GM12878 (cell line): Measurements from ENCODE around the gene ISL1. TPM values are rescaled to one million over a fixed set of nuclear protein-coding genes. Genes with fewer than 3 reads are reported as not detected.

Source experiments
- ATAC-seq: fragments of 200-7000 bp; cut with Tn5 transposase; 3 replicates; pipeline ENCODE4 v1.9.1; 2020; ENCODE audit warnings: mild to moderate bottlenecking, moderate library complexity
- BruUV-seq: library from RNA; stranded (reverse); fragments of 400-500 nt; replicated peaks from 2 replicates; lab custom pipeline; 2021; lab: Mats Ljungman, UMichigan
- CTCF ChIA-PET: fragments of 300-600 bp; sonication (Branson Sonifier 250); formaldehyde crosslinking; extraction: SDS; loops from one replicate; lab custom pipeline; 2021; ENCODE audit warnings: inconsistent platforms; lab: Yijun Ruan, JAX
- POLR2A ChIA-PET: fragments of 350-600 bp; formaldehyde crosslinking; extraction: SDS; loops from one replicate; lab custom pipeline; 2021; ENCODE audit warnings: inconsistent platforms; lab: Charles Lee
- RAD21 ChIA-PET: fragments of 300-600 bp; sonication (Branson Sonifier 250); formaldehyde crosslinking; loops from one replicate; lab custom pipeline; 2023; ENCODE audit warnings: antibody characterized with exemption; ENCODE audit not compliant: unreplicated experiment; lab: Charles Lee
- SMC1A ChIA-PET: fragments of 300-600 bp; sonication (Branson Sonifier 250); formaldehyde crosslinking; loops from one replicate; lab custom pipeline; 2023; ENCODE audit not compliant: unreplicated experiment, uncharacterized antibody; lab: Charles Lee
- DNase-seq: peaks from one replicate; pipeline ENCODE4 v3.0.0-alpha.2; 2011; ENCODE audit warnings: low read depth, low spot score
- FAIRE-seq: peaks from 3 replicates; lab custom pipeline; 2011; peaks lifted over from hg19 to GRCh38; lab: Jason Lieb, UNC
- H2AFZ ChIP-seq: 2 replicates; pipeline ENCODE4 v1.6.0; 2011; ENCODE audit warnings: low read depth, low read length, control low read depth; ENCODE audit not compliant: control insufficient read depth
- H3K27ac ChIP-seq: 2 replicates; pipeline ENCODE4 v1.5.1; 2011; ENCODE audit warnings: control low read depth; ENCODE audit not compliant: control insufficient read depth, insufficient read depth
- H3K27me3 ChIP-seq, 2 experiments: replicated peaks in 1 of 2; 2 replicates each; pipeline versions ENCODE4 v1.6.0 to v1.6.1; 2011; ENCODE audit warnings: low read length in 1 of 2; ENCODE audit not compliant: control insufficient read depth in 2 of 2, insufficient read depth in 2 of 2
- H3K36me3 ChIP-seq, 2 experiments: 2 replicates each; pipeline ENCODE4 v1.5.1; 2011; ENCODE audit warnings: low read length in 1 of 2; ENCODE audit not compliant: control insufficient read depth in 2 of 2, insufficient read depth in 2 of 2
- H3K4me1 ChIP-seq: 2 replicates; pipeline ENCODE4 v1.6.1; 2011; ENCODE audit warnings: mild to moderate bottlenecking, low read length, moderate library complexity, mixed read lengths; ENCODE audit not compliant: control insufficient read depth, insufficient read depth
- H3K4me2 ChIP-seq: 2 replicates; pipeline ENCODE4 v1.6.0; 2011; ENCODE audit warnings: control low read depth; ENCODE audit not compliant: control insufficient read depth, insufficient read depth
- H3K4me3 ChIP-seq: fragments of 200-600 bp; sonication (generic); 2 replicates; pipeline ENCODE4 v1.5.1; 2016
- H3K79me2 ChIP-seq: 2 replicates; pipeline ENCODE4 v1.6.0; 2011; ENCODE audit warnings: low read length; ENCODE audit not compliant: control insufficient read depth, insufficient read depth
- H3K9ac ChIP-seq: 2 replicates; pipeline ENCODE4 v1.8.0; 2011; ENCODE audit warnings: low read length, control low read depth, mixed read lengths; ENCODE audit not compliant: control insufficient read depth, insufficient read depth
- H3K9me3 ChIP-seq: replicated peaks from 3 replicates; pipeline ENCODE4 v1.5.1; 2011; ENCODE audit warnings: mild to moderate bottlenecking, low read length; ENCODE audit not compliant: control insufficient read depth, insufficient read depth
- H4K20me1 ChIP-seq: 2 replicates; pipeline ENCODE4 v1.6.0; 2011; ENCODE audit not compliant: control insufficient read depth, insufficient read depth
- E2F4 ChIP-seq: IDR thresholded peaks from 2 replicates; pipeline ENCODE4 v1.6.1; 2012; ENCODE audit warnings: low read depth, low read length, improper control_type of control experiment
- MXI1 ChIP-seq: fragments of 150-350 bp; IDR thresholded peaks from 2 replicates; pipeline ENCODE4 v1.6.1; 2011; ENCODE audit warnings: low read depth, mild to moderate bottlenecking, inconsistent platforms, low read length, improper control_type of control experiment
- MYB ChIP-seq: fragments of 150-350 bp; IDR thresholded peaks from 2 replicates; pipeline ENCODE4 v1.6.1; 2014; ENCODE audit warnings: mild to moderate bottlenecking, low read depth, low read length, borderline replicate concordance
- POLR2AphosphoS5 ChIP-seq: IDR thresholded peaks from 2 replicates; pipeline ENCODE4 v1.6.1; 2011; ENCODE audit warnings: mild to moderate bottlenecking, low read length, inconsistent platforms
- SMAD1 ChIP-seq: fragments of 450-650 bp; IDR thresholded peaks from 2 replicates; pipeline ENCODE4 v1.6.1; 2018; ENCODE audit warnings: mild to moderate bottlenecking, low read depth; ENCODE audit not compliant: partially characterized antibody
- YY1 ChIP-seq: IDR thresholded peaks from 2 replicates; pipeline ENCODE4 v1.6.1; 2011; ENCODE audit warnings: low read depth, mild to moderate bottlenecking, low read length
- ZNF24 ChIP-seq: fragments of 450-650 bp; IDR thresholded peaks from 2 replicates; pipeline ENCODE4 v1.6.1; 2017; ENCODE audit warnings: antibody characterized with exemption, mild to moderate bottlenecking
- WGBS: methylation state at CpG from one replicate; pipeline ENCODE4 v1.1.6; 2016; ENCODE audit warnings: low lambda C conversion rate; ENCODE audit not compliant: insufficient replicate concordance, insufficient coverage; ENCODE audit errors: missing lambda C conversion rate; 5-methylcytosine and 5-hydroxymethylcytosine counted together
- in situ Hi-C: fragments of 300-500 bp; cut with MboI; formaldehyde crosslinking; loops from 9 replicates; pipeline ENCODE4 v1.14.3; 2018; ENCODE audit warnings: mixed read lengths
- intact Hi-C: fragments of 100-400 bp; cut with micrococcal nuclease; formaldehyde crosslinking; loops from one replicate; pipeline ENCODE4 v1.14.2; 2022; ENCODE audit not compliant: unreplicated experiment
- polyA plus RNA-seq, 11 experiments: library from polyadenylated mRNA; depleted of rRNA in 4 of 11; unstranded in 6 of 11; stranded (reverse) in 5 of 11; fragments of >200 nt; fragmentation: Nextera tagmentation in 4 of 11; fragmentation: Illumina TruSeq in 1 of 11; extraction: Ambion mirVana in 4 of 11; extraction: Trizol in 1 of 11; gene quantifications; 1 replicate in 1 of 11; 2 replicates in 10 of 11; pipeline versions ENCODE4 v1.2.1 to v1.2.3, GENCODE V29; 2011 to 2016; ENCODE audit warnings: inconsistent platforms in 2 of 11, missing spikeins in 2 of 11, low read depth in 1 of 11
- total RNA-seq, 4 experiments: library from RNA; depleted of rRNA in 3 of 4; stranded (reverse); fragments of >200 nt in 3 of 4; fragmentation: Illumina TruSeq in 1 of 4; extraction: Trizol in 1 of 4; gene quantifications; 2 replicates each; pipeline versions ENCODE4 v1.2.1 to v1.2.3, GENCODE V29; 2013 to 2021
- TF ChIP-seq, protein P1 (sequence below): fragments of 450-650 bp; formaldehyde crosslinking; IDR thresholded peaks from 2 replicates; pipeline ENCODE4 v1.5.0; 2022; ENCODE audit warnings: mild to moderate bottlenecking, missing genetic modification characterization

Gene ISL1
- total and polyA plus RNA-seq, 10 of the 15 experiments (the other 5 are each of a cell fraction or from before 2014, with no cell fraction given), result 0.08 TPM; not detected in 9

- Histone ChIP-seq H3K79me2 (no peaks in the 10 kb centered on the region), H2AFZ (no peak overlapping the region), H3K9me3 (no peaks in the 10 kb centered on the region; the same call in 2 of the 3 replicates), H3K4me3 (no peak overlapping the region), H3K4me2 (no peak overlapping the region), H3K27me3 (peaks cover 8 to 12% of the 10 kb centered on the region in 2 experiments), H4K20me1 (no peaks in the 10 kb centered on the region), H3K4me1 (no peaks in the 10 kb centered on the region), H3K27ac (no peak overlapping the region), H3K36me3 (no peaks in the 10 kb centered on the region), H3K9ac (no peak overlapping the region)
- FAIRE-seq (no peak), DNase-seq (no peak), ATAC-seq (no peak)
- no TSS peak for BruUV-seq
- intact Hi-C loops, result loop anchor here (10.0 kb wide), 2 partner anchors 620 to 970 kb away; no protein-coding TSS in a partner anchor
- ChIA-PET POLR2A (no interaction called here), RAD21 (no interaction called here), SMC1A (interaction anchor here (0.6 kb wide), 1 partner anchor 203 kb away, joined by 3 read pairs; no protein-coding TSS in a partner anchor), CTCF (interaction anchor here (0.9 kb wide), 1 partner anchor 14 kb away, joined by 3 read pairs; no protein-coding TSS in a partner anchor)
- in situ Hi-C loops, result loop anchor here (10.0 to 25.0 kb wide), 2 partner anchors 420 to 1277 kb away; no protein-coding TSS in a partner anchor
- 14% methylated on average over 5 of the region's 5 CpGs for WGBS
- no peak for TF ChIP-seq POLR2AphosphoS5
- TF ChIP-seq E2F4, result no peak
- TF ChIP-seq YY1, result no peak
- TF ChIP-seq, protein P1, sequence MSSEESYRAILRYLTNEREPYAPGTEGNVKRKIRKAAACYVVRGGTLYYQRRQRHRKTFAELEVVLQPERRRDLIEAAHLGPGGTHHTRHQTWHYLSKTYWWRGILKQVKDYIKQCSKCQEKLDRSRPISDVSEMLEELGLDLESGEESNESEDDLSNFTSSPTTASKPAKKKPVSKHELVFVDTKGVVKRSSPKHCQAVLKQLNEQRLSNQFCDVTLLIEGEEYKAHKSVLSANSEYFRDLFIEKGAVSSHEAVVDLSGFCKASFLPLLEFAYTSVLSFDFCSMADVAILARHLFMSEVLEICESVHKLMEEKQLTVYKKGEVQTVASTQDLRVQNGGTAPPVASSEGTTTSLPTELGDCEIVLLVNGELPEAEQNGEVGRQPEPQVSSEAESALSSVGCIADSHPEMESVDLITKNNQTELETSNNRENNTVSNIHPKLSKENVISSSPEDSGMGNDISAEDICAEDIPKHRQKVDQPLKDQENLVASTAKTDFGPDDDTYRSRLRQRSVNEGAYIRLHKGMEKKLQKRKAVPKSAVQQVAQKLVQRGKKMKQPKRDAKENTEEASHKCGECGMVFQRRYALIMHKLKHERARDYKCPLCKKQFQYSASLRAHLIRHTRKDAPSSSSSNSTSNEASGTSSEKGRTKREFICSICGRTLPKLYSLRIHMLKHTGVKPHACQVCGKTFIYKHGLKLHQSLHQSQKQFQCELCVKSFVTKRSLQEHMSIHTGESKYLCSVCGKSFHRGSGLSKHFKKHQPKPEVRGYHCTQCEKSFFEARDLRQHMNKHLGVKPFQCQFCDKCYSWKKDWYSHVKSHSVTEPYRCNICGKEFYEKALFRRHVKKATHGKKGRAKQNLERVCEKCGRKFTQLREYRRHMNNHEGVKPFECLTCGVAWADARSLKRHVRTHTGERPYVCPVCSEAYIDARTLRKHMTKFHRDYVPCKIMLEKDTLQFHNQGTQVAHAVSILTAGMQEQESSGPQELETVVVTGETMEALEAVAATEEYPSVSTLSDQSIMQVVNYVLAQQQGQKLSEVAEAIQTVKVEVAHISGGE (CRISPR knock-in tag), result no peak
- no peak for TF ChIP-seq MXI1
- TF ChIP-seq ZNF24, result no peak
- no peak for TF ChIP-seq SMAD1
- no peak for TF ChIP-seq MYB
These were observed 2.0 kb downstream of the ISL1 start for GRCh38 chr5:51385216-51385615.
